NCI-H2029 (cell line): ENCODE measurements around the gene LRMDA.

Source experiments
- DNase-seq: peaks from one replicate; lab custom pipeline; 2025; lab: John Stamatoyannopoulos, UW

LRMDA gene

GRCh38 chr10:75776738-75777504 is 345.5 kb downstream of the LRMDA start:
- peak; percentile 17 for DNase-seq

GRCh38 chr10:75778665-75779064 is 347.2 kb downstream of the LRMDA start:
- DNase-seq: no peak

GRCh38 chr10:75779276-75779675 is 347.9 kb downstream of the LRMDA start:
- DNase-seq: no peak

GRCh38 chr10:75782463-75783248 is 351.2 kb downstream of the LRMDA start:
- DNase-seq: no peak

GRCh38 chr10:75788394-75789205 is 357.2 kb downstream of the LRMDA start:
- DNase-seq: no peak

GRCh38 chr10:75793848-75794247 is 362.4 kb downstream of the LRMDA start:
- DNase-seq: no peak

GRCh38 chr10:75801121-75801520 is 369.7 kb downstream of the LRMDA start:
- DNase-seq: no peak

GRCh38 chr10:75801661-75802060 is 370.2 kb downstream of the LRMDA start:
- no peak for DNase-seq

- no peak for DNase-seq
These were observed 371.7 kb downstream of the LRMDA start for GRCh38 chr10:75803121-75803520.

- DNase-seq: no peak
These were observed 372.6 kb downstream of the LRMDA start for GRCh38 chr10:75803816-75804552.

- no peak for DNase-seq
These were observed 374.8 kb downstream of the LRMDA start for GRCh38 chr10:75806186-75806585.

- no peak for DNase-seq
These were observed 376.0 kb downstream of the LRMDA start for GRCh38 chr10:75807456-75807855.

- DNase-seq: no peak
These were observed 377.6 kb downstream of the LRMDA start for GRCh38 chr10:75809003-75809402.

GRCh38 chr10:75814014-75814413 is 382.6 kb downstream of the LRMDA start:
- no peak for DNase-seq

- DNase-seq: no peak
These were observed 383.6 kb downstream of the LRMDA start for GRCh38 chr10:75815066-75815465.

GRCh38 chr10:75817198-75817597 is 385.8 kb downstream of the LRMDA start:
- DNase-seq: no peak

- no peak for DNase-seq
These were observed 387.1 kb downstream of the LRMDA start for GRCh38 chr10:75818552-75818951.

GRCh38 chr10:75825235-75825634 is 393.8 kb downstream of the LRMDA start:
- no peak for DNase-seq

- no peak for DNase-seq
These were observed 394.2 kb downstream of the LRMDA start for GRCh38 chr10:75825661-75826060.

- no peak for DNase-seq
These were observed 395.4 kb downstream of the LRMDA start for GRCh38 chr10:75826846-75827245.

- no peak for DNase-seq
These were observed 396.2 kb downstream of the LRMDA start for GRCh38 chr10:75827587-75828021.

- no peak for DNase-seq
These were observed 397.0 kb downstream of the LRMDA start for GRCh38 chr10:75828413-75828812.
